Measurements from ENCODE around the gene RASAL1.
A peak's percentile ranks its signal among the peaks of the same experiment; 100 is the strongest.

RASAL1 gene

DNA sequence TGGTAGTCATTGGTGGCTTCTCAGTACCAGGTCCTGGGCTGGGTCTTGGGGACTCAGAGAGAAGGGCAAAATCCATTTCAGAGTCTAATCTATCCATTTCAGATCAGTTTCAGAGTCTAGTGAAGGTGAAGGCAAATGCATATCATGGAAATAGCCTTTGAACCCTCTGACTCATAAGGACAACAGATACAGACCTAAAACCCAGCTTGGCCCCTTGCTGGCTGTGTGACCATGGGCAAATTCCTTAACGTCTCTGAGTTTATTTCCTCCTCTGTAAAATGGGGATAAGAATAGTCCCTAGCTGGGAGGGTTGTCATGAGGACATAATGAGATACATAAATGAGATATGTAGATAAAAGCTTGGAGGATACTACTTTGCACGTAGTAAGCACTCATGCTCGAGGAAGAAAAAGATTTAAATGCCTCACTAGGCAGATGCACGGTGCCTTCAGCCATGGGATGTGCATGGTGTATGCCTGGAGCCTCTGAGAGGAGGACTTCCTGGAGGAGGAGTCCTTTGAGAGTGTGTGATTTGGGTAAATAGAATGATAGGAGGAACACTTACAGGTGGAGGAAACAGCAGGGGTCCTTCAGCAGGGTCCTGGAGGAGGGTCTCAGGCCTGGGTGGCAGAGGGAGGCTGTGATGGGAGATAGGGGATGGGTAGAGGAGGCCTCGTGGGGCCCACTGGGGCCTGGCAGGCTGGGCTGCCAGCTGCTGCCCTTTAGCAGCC lies 71.0 kb downstream of the RASAL1 start:
- peaks cover 13% of the 10 kb centered on the region for H3K27me3 ChIP-seq (replicated peaks; ENCODE audit: control insufficient read depth, insufficient read depth, low read length)
- no peaks in the 10 kb centered on the region for H3K9me3 ChIP-seq (ENCODE audit: control insufficient read depth, low read length)
- no peaks in the 10 kb centered on the region for H3K36me3 ChIP-seq (ENCODE audit: control insufficient read depth, insufficient read depth, low read length, severe bottlenecking)
- DNase-seq (ENCODE audit: low read depth) = no peak
- H3K4me1 ChIP-seq (ENCODE audit: control insufficient read depth, insufficient read depth, low read length) = peaks cover 35% of the 10 kb centered on the region
- no peak overlapping the region for H3K9ac ChIP-seq (ENCODE audit: low read length)
- no peak overlapping the region for H3K4me3 ChIP-seq (ENCODE audit: low read length)

DNA sequence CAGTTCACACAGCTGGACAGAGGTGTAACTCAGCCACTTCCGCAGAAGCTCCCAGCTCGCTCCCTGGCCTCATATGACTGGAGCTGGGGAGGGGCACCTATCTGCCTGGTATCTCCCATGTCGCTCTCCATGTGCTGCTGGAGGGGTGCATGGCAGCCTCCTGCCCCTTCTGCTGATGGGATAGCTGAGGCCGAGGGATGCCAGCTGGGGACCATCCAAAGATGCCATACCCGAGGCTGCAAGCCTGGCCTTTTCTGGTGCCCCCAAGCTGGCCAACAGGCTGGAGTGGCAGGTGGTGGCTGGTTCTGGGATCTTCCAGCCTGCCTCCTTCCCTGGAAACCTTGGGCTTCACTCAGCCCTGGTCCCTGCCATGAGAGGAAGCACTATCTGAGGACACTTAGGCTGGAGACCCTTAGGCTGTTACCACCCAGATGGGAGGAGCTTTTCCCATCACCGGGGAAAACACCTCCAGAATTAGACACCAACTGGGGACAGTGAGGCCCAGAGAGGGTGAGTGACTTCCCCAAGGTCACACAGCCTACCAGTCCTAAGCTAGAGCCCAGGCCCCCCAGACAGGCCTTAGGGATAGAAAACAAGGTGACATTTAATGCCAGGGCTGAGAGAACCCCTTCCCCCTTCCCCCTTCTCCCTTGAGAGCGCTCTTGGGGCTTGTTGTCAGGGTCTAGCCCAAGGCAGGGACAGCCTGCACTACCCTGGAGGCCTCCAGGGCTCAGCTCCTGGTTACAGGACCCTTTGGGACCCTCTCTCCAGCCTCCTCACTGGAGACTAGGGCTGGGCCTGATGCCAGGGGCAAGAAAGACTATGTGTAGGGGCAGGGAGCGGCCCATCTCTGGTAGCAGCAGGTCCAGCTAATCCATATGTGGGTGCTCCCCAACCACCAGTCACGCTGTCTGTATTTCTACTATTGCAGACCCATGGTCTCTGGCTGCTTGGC lies 71.9 kb downstream of the RASAL1 start:
- Histone ChIP-seq H3K27me3 (replicated peaks; ENCODE audit: control insufficient read depth, insufficient read depth, low read length) (peaks cover 13% of the 10 kb centered on the region), H3K4me3 (ENCODE audit: low read length) (no peak overlapping the region), H3K9me3 (ENCODE audit: control insufficient read depth, low read length) (no peaks in the 10 kb centered on the region), H3K9ac (ENCODE audit: low read length) (no peak overlapping the region), H3K4me1 (ENCODE audit: control insufficient read depth, insufficient read depth, low read length) (peaks cover 35% of the 10 kb centered on the region), H3K36me3 (ENCODE audit: control insufficient read depth, insufficient read depth, low read length, severe bottlenecking) (no peaks in the 10 kb centered on the region)
- no peak for DNase-seq (ENCODE audit: low read depth)

DNA sequence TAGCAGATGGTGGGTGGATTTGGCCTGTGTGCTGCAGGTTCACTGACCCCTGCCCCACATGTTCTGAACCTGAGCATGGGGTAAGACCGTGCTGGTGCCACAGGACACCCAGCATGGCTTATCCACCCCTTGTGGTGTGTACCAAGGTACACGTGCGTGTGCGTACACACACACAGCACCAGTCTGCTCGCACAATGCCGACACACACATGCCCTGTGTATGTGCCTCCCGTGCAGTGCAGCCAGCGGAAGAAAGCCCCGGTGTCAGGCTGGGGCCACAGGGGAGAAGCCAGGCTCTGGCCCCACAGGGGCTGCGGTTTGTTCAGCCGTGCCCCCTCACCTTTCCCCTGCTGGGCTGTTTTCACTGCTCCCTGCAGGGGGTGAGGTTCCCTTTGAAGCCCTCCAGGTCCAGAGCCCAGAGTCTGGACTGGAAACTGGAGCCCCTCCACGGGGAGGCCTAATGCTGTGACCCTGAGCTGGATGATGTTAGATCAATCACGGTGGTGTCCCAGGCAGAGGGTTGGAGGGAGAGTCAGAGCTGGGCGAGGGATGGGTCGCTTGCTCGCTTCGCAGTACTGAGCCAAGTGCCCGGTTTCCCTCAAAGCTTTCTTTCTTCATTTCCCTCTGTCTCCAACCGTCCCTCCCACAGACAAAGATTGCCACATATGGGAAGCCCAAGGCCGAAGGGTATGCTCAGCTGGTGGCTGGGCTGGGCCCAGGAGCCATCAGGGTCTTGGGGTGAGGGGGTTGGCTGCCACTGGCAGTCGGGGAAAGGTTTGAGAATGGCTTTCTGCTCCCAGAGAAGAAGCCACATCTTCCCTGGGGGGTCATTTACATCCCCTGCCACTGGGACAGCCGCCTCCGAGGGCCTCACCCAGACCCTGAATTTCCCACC lies 72.8 kb downstream of the RASAL1 start:
- DNase-seq (ENCODE audit: low read depth) = no peak
- Histone ChIP-seq H3K4me3 (ENCODE audit: low read length) (no peak overlapping the region), H3K4me1 (ENCODE audit: control insufficient read depth, insufficient read depth, low read length) (peaks cover 32% of the 10 kb centered on the region), H3K9me3 (ENCODE audit: control insufficient read depth, low read length) (no peaks in the 10 kb centered on the region), H3K36me3 (ENCODE audit: control insufficient read depth, insufficient read depth, low read length, severe bottlenecking) (no peaks in the 10 kb centered on the region), H3K27me3 (replicated peaks; ENCODE audit: control insufficient read depth, insufficient read depth, low read length) (peaks cover 13% of the 10 kb centered on the region), H3K9ac (ENCODE audit: low read length) (no peak overlapping the region)

GRCh38 chr12:113061061-113061694 lies 74.4 kb downstream of the RASAL1 start:
- Histone ChIP-seq H3K9ac (ENCODE audit: low read length) (no peak overlapping the region), H3K27me3 (replicated peaks; ENCODE audit: control insufficient read depth, insufficient read depth, low read length) (peaks cover 14% of the 10 kb centered on the region), H3K36me3 (ENCODE audit: control insufficient read depth, insufficient read depth, low read length, severe bottlenecking) (no peaks in the 10 kb centered on the region), H3K4me1 (ENCODE audit: control insufficient read depth, insufficient read depth, low read length) (peaks cover 35% of the 10 kb centered on the region), H3K4me3 (ENCODE audit: low read length) (no peak overlapping the region), H3K9me3 (ENCODE audit: control insufficient read depth, low read length) (no peaks in the 10 kb centered on the region)
- no peak for DNase-seq (ENCODE audit: low read depth)

GRCh38 chr12:113060336-113060960 lies 75.1 kb downstream of the RASAL1 start:
- no peaks in the 10 kb centered on the region for H3K36me3 ChIP-seq (ENCODE audit: control insufficient read depth, insufficient read depth, low read length, severe bottlenecking)
- no peak for DNase-seq (ENCODE audit: low read depth)
- H3K4me3 ChIP-seq (ENCODE audit: low read length) = no peak overlapping the region
- peaks cover 37% of the 10 kb centered on the region for H3K4me1 ChIP-seq (ENCODE audit: control insufficient read depth, insufficient read depth, low read length)
- peaks cover 20% of the 10 kb centered on the region for H3K27me3 ChIP-seq (replicated peaks; ENCODE audit: control insufficient read depth, insufficient read depth, low read length)
- no peaks in the 10 kb centered on the region for H3K9me3 ChIP-seq (ENCODE audit: control insufficient read depth, low read length)
- H3K9ac ChIP-seq (ENCODE audit: low read length) = no peak overlapping the region

GRCh38 chr12:113059071-113059595 lies 76.4 kb downstream of the RASAL1 start:
- Histone ChIP-seq H3K9me3 (ENCODE audit: control insufficient read depth, low read length) (no peaks in the 10 kb centered on the region), H3K36me3 (ENCODE audit: control insufficient read depth, insufficient read depth, low read length, severe bottlenecking) (no peaks in the 10 kb centered on the region), H3K4me3 (ENCODE audit: low read length) (no peak overlapping the region), H3K9ac (ENCODE audit: low read length) (no peak overlapping the region), H3K27me3 (replicated peaks; ENCODE audit: control insufficient read depth, insufficient read depth, low read length) (peaks cover 23% of the 10 kb centered on the region), H3K4me1 (ENCODE audit: control insufficient read depth, insufficient read depth, low read length) (peaks cover 29% of the 10 kb centered on the region)
- DNase-seq (ENCODE audit: low read depth) = no peak

- no peaks in the 10 kb centered on the region for H3K9me3 ChIP-seq (ENCODE audit: control insufficient read depth, low read length)
- H3K36me3 ChIP-seq (ENCODE audit: control insufficient read depth, insufficient read depth, low read length, severe bottlenecking) = no peaks in the 10 kb centered on the region
- H3K4me3 ChIP-seq (ENCODE audit: low read length) = no peak overlapping the region
- no peak overlapping the region for H3K9ac ChIP-seq (ENCODE audit: low read length)
- peaks cover 21% of the 10 kb centered on the region for H3K27me3 ChIP-seq (replicated peaks; ENCODE audit: control insufficient read depth, insufficient read depth, low read length)
- H3K4me1 ChIP-seq (ENCODE audit: control insufficient read depth, insufficient read depth, low read length) = peaks cover 23% of the 10 kb centered on the region
- no peak for DNase-seq (ENCODE audit: low read depth)
Measured at GRCh38 chr12:113058553-113058952, 77.0 kb downstream of the RASAL1 start.

GRCh38 chr12:113057565-113058485 lies 77.7 kb downstream of the RASAL1 start:
- peaks cover 24% of the 10 kb centered on the region for H3K27me3 ChIP-seq (replicated peaks; ENCODE audit: control insufficient read depth, insufficient read depth, low read length)
- no peaks in the 10 kb centered on the region for H3K9me3 ChIP-seq (ENCODE audit: control insufficient read depth, low read length)
- no peak for DNase-seq (ENCODE audit: low read depth)

DNA sequence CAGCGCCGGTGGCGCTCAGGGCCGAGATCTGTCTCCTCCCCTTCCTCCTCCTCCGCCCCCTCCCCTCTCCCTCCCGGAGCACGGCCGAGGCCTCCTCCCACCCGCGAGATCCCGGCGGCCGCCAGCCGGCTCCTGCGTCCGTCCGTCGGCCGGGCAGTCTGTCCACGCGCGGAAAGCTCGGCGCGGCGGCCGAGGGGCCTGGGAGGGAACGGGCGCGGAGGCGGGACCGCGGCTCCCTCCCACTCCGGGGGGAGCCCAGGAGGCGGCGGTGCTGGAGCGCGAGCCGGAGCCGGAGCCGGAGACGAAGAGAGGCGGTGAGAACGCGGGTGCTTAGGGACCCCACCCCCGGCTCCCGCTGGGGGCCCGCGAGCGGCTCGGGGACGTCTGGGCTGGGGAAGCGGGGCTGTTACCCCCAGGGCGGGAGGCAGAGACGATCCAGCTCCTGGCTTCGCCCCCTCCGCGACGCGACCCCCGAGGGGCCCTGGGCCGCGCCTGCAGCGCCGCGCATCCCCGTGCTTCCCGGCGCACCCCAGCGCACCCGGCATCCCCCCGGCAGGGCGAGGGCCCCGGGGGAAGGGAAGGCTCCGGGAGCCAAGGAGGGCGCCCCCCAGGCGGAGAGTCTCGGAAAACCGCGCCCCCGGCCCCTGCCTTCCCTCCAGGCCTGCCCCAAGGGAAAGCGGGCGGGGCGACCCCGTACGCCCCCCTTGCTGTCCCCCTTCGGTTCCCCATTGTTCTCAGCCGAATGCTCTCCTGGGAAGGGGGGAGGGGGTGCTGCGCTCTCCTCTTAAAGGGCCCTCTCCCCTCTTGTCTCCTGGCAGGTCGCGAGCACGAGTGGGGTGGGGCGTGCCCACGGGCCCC lies 78.7 kb downstream of the RASAL1 start, which contains the start of gene DTX1:
Gene DTX1 (plus strand): TSS at position 100 of the 858 bp plus-strand sequence. CDS start 1,463 bp downstream, outside the sequence.
- H3K27me3 ChIP-seq (replicated peaks; ENCODE audit: control insufficient read depth, insufficient read depth, low read length) = peaks cover 32% of the 10 kb centered on the region
- peak; percentile 38 for DNase-seq (ENCODE audit: low read depth)
- H3K36me3 ChIP-seq (ENCODE audit: control insufficient read depth, insufficient read depth, low read length, severe bottlenecking) = no peaks in the 10 kb centered on the region
- H3K9ac ChIP-seq (ENCODE audit: low read length) = peak within 1 kb of the TSS; percentile 75
- no peaks in the 10 kb centered on the region for H3K9me3 ChIP-seq (ENCODE audit: control insufficient read depth, low read length)
- H3K4me3 ChIP-seq (ENCODE audit: low read length) = peak within 1 kb of the TSS; percentile 79
- H3K4me1 ChIP-seq (ENCODE audit: control insufficient read depth, insufficient read depth, low read length) = peaks cover 8% of the 10 kb centered on the region

More at GRCh38 chr12:113057565-113058485, 77.7 kb downstream of the RASAL1 start:
- peaks cover 16% of the 10 kb centered on the region for H3K4me1 ChIP-seq (ENCODE audit: control insufficient read depth, insufficient read depth, low read length)
- H3K36me3 ChIP-seq (ENCODE audit: control insufficient read depth, insufficient read depth, low read length, severe bottlenecking) = no peaks in the 10 kb centered on the region
- H3K4me3 ChIP-seq (ENCODE audit: low read length) = peak overlapping the region; percentile 69
- H3K9ac ChIP-seq (ENCODE audit: low read length) = peak overlapping the region; percentile 60

All from adipocyte (in vitro differentiated cells).